Right ventricle myocardium superior (tissue), 1 donor: ENCODE data around the gene NLGN1. TPM values are rescaled to one million over a fixed set of nuclear protein-coding genes. Genes with fewer than 3 reads are reported as not detected.
"Not testable (repeated sequence)": the region's sequence is repeated elsewhere in the genome, so short reads cannot be mapped to it uniquely, and the experiment has no call there.

Source experiments
- ATAC-seq: fragments of 200-7000 bp; cut with Tn5 transposase; one replicate; pipeline ENCODE4 v1.9.1; 2020; ENCODE audit warnings: mild to moderate bottlenecking; ENCODE audit not compliant: poor library complexity
- DNase-seq: peaks from one replicate; pipeline ENCODE4 v3.0.0-alpha.2; 2020
- intact Hi-C: fragments of 100-400 bp; cut with DNase I; formaldehyde crosslinking; loops from one replicate; pipeline ENCODE4 v1.11.2; 2022
- total RNA-seq: library from RNA; stranded (reverse); fragmentation: NEBNext Ultra II Directional; extraction: Animal tissue kit (Norgen Biotek cat#: 25700); gene quantifications from one replicate; pipeline ENCODE4 v1.2.1, GENCODE V29; 2021
- donor health status: DM: no; HTN: yes; CAD: no; lungs with severe emphysema.

Gene NLGN1
- total RNA-seq, 1 donor from 2014 or later, result 7.8 TPM

DNA sequence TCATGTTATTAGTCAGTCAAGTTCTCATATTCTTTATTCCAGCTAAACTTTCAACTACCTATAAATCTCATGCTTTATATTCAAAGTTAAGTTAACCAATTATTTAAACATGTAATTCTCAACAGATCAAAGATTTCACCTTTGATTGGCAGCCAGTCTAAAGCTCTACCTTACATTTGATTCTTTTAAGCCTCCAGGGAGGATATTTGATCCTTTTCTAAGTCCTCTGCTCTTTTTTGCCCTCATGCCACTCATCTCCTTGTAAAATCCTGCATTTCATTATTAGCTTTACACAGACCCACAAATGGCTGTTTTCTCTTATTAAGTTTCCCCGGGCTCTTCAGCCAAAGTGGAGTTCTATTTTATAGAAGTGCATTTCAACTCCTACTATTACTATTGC, 134.1 kb downstream of the NLGN1 start:
- DNase-seq (no peak), ATAC-seq (no peak)
- intact Hi-C loops, result no loop called here

DNA sequence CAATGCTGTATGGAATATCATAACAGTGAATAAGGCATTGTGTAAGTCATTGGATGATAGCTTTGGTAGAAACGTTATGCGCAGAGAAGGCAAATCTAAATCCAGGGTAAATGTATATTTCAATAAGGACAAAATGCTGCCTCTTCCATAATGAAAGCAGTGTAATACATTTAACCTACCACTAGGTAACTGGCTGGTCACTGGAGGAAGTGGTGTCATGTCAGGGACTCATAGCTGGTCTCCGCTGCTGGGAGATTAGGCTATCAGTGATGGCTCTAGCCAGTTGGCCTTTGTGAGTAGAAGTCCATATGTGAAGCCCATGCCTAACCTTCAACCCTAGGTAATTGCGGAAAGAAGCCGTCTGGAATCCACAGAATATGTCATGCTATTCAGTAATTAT, 140.9 kb downstream of the NLGN1 start:
- ATAC-seq (no peak), DNase-seq (no peak)
- intact Hi-C loops, result no loop called here

DNA sequence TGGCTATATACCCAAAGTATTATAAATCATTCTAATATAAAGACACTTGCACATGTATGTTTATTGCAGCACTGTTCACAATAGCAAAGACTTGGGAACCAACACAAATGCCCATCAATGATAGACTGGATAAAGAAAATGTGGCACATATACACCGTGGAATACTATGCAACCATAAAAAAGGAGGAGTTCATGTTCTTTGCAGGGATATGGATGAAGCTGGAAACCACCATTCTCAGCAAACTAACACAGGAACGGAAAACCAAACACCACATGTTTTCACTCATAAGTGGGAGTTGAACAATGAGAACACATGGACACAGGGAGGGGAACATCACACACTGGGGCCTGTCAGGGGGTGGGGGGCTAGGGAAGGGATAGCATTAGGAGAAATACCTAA, 148.0 kb downstream of the NLGN1 start:
- DNase-seq, ATAC-seq, intact Hi-C loops: not testable (repeated sequence)

DNA sequence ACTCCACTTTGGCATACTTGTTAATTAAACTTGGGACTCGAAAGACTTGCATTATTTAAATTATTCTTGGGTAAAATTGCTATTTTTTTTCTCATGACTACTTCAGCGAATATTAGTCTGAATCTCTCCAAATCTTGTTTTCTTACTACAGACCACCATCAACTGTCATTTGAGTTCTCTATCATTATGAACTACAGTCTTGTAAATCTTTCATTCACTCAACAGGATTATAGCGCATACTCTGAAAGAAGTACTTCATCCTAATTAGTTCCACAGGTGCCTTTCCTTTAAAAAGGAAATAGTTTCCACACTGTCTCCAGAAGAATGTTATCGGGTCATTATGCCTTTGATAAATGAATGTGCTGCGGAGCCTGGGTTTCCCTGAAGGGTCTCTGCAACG, 149.5 kb downstream of the NLGN1 start:
- intact Hi-C loops, result no loop called here
- ATAC-seq, result no peak

DNA sequence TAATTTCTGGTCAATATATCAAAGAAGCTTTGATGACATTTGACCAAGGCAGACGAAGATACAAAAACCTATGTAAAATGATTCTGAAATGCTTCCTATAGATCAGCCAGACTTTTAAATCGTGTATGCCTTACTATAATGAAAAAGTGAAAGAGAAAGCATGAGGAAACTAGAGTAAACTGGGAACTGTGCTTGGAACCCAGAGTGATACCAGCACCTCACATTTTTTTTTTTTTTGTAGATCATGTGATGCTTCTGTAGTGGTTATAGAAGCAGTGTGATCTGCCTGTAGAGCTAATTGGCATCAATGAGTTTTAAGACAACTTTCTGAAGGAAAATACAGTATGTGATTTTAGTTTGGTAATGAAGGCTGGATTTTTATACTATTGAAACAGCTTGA, 150.7 kb downstream of the NLGN1 start:
- no peak for ATAC-seq
- intact Hi-C loops, result no loop called here
- no peak for DNase-seq

More for the DNA sequence above, 149.5 kb downstream of the NLGN1 start:
- no peak for DNase-seq

DNA sequence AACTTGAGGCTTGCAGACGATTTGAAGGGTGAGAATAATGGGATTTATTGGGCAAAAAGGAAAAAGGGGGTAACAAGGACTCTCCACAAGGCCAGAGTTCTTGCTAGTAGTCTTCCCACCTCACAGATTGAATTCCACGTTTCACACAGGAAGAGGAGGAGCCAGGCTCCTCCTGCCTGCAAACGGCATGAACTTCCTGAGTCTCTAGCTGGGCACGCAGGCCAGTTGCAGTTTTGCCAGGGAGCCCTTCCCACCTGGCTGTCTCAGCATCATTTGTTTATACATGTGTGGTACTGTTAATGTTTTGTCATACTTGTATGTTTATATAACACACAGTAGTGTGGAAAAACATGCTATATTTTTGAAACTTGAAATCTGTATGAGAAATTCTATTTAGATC, 155.0 kb downstream of the NLGN1 start:
- ATAC-seq (no peak), DNase-seq (no peak)
- intact Hi-C loops, result loop anchor here (5.0 to 10.0 kb wide), 2 partner anchors 138 to 745 kb away; no protein-coding TSS in a partner anchor

DNA sequence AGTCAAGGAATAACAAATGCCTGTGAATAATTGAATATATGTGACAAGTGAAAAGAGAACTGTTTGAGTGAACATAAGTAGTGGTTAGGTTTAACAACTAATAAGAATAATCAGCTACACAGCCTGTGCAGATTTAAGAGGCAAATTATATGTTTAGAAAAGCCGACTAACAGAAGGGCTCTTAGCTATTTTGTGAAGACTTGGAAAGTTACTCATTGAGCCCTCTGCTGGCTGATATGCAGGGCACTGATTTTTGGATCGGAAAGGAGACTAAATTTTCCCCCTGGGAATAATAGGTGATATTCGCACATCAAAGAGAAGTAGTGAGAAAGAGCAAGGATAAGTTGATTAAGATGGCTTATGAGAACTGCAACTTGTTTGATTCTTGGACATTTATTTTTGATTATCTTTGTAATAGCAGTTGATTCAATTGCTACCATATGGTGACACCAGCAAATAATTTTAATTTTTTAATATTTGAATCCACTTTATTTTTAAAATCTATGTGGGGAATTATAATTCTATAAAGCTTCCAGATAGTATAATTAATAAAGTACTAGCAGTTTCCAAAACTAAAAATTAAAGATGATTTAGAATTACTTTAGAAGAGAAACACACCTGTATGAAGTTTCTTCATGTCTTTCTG, 156.2 kb downstream of the NLGN1 start:
- intact Hi-C loops, result loop anchor here (5.0 to 10.0 kb wide), 2 partner anchors 139 to 746 kb away; no protein-coding TSS in a partner anchor
- ATAC-seq (peak; percentile 60), DNase-seq (no peak)

DNA sequence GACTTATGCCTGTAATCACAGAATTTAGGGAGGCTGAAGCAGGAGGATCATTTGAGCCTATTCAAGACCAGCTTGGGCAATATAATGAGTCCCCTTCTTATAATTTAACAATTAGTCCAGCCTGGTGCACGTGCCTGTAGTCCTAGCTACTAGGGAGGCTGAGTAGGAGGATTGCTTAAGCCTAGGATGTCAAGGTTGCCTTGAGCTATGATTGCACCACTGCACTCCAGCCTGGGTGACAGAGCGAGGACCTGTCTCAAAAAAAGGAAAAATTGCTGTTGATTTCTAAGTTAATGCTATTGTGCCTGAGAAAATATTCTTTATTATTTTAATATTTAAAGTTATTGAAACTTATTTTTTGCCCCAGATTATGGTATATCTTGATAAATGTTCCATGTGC, 159.0 kb downstream of the NLGN1 start:
- intact Hi-C loops, result loop anchor here (10.0 kb wide), 1 partner anchor 142 kb away; no protein-coding TSS in a partner anchor
- no peak for ATAC-seq
- no peak for DNase-seq

DNA sequence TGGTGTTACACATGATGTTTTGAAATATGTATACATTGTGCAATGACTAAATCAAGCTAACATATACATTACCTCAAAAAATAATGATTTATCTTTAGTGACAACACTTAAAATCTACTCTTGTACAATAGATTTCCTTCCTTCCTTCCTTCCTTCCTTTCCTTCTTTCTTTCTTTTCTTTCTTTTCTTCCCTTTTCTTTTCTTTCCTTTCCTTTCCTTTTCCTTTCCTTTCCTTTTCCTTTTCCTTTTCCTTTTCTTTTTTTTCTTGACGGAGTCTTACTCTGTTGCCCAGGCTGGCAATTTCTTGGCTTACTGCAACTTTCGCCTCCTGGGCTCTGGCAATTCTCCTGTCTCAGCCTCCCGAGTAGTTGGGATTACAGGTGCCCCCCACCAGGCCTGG, 170.5 kb downstream of the NLGN1 start:
- no peak for ATAC-seq
- no peak for DNase-seq
- intact Hi-C loops, result no loop called here

DNA sequence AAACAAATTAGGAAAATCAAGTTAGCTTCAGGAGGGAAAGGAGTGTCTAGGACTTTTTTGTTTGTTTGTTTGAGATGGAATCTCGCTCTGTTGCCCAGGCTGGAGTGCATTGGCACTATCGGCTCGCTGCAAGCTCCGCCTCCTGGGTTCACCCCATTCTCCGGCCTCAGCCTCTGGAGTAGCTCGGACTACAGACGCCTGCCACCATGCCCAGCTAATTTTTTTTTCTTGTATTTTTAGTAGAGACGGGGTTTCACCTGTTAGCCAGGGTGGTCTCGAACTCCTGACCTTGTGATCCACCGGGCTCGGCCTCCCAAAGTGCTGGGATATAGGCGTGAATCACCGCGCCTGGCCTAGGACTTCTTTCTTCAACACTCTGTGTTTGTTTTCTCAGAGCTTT, 171.1 kb downstream of the NLGN1 start:
- intact Hi-C loops, result no loop called here
- ATAC-seq, result no peak
- no peak for DNase-seq

DNA sequence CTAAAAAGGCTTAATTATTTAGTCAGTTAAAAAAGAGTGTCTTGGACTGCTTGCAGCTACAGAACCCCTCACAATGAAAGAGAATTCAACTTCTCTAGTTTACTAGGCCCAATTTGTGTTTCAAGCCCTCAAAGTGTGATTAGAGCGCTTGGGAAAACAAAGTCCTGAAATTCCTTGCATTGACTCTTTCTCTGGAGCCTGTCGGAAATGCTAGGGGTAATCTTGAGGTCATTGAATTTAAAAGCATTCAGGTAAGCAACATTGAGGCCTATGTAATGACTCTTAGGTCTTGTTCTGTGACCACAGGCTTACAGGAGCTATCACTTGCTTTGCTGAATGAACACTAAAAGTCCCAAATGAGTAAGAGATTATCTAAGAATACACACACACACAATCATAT, 186.0 kb downstream of the NLGN1 start:
- ATAC-seq (no peak), DNase-seq (no peak)

DNA sequence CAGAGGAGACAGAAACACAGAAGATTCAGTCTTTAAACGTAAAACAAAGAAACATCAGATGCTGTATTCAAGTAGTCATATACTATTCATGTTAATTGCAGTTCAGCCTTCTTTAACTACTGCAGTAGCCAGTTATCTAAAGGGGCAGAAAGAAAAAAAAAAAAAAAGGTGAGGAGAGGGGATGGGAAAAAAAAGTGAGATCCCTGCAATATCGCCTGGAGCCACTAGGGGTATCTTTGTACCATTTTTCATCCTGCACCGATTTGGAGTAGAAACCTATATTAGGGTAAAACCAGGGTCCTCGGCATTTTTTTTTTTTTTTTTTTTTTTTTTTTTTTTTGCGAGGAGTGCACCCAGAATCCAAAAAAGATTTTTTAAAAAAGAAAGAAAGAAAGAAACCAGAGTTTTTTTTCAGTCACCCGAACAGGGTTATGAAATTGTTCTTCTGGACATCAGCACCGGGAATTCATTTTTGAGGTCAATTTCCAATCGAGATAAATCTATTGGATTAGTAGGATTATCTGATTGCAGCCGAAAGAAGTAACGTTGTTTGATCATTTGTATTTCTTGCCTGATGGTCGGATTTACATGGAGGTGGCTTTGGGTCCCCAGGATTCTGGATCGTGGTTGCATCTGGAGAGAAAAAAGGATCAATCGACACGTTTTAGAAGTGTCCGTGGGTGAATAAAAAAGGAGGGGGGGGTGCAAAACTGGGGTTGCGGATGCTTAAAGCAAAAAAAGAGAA, 186.7 kb downstream of the NLGN1 start:
- intact Hi-C loops, result no loop called here
- DNase-seq (no peak), ATAC-seq (peak; percentile 76)

More for the DNA sequence above, 186.0 kb downstream of the NLGN1 start:
- intact Hi-C loops, result no loop called here

DNA sequence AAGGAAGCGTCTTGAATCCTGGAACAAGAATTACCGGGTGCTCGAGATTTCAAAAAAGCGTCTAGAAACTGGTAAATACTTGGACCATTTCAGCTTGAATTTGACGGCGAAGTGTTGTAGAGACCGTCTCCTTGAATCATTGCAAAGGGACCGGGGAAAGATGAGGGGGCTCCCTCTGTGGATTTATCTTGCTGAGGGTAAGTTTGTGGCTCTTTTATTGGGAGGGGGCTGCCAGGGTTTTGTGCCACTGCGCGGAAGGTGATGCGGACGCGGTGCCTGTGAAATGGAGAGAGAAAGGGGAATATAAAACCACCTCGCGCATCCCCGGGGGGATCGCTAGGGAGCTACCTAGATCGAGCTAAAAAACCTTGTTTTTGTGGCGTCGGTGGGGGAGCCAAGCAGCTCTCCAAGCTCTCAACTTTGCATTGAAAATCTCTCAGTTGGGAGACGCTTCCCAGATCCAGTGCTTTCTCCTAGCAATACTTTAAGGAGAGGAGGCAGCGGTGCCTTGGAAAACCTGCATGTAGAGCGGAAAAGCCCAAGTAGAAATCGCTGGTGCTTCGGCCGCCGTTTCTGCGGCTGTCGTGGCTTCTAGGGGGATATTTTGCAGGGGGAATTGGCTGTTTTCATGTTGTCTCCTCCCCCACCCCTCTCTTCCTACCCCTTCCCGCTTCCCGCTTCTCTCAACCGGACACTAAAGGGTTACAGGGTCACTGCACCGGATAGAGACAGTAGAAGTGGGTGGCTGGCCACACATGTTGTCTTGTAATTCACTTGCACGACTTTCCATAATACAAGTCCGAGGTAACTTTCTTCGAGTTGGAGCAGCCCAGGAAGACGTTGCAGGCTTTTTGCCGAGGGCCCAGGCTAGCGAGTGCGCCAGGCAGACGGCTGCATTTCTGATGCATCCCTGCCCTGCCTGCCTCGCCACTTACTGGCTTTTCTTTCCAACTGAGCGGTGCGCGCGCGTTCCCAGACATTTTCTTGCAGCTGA, 187.6 kb downstream of the NLGN1 start:
- ATAC-seq (peak; percentile 88), DNase-seq (peak; percentile 45)
- intact Hi-C loops, result no loop called here

DNA sequence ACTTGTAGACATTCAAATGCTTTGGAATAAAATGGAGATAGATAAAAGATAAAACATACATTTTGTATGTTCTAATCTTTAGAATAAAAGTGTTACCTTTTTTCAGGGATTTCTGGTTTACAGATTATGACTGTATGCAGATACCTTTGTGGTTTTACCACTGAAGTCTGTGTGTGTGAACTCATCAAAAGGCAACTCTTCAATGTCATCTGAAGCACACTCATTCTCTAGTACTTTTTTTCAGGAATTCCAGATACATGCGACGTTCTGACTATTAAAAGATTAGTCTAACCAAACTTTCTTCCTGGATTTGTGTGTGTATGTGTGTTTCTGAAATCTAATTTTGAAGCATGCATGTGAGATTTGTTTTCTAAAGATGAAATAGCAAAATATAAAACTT, 188.6 kb downstream of the NLGN1 start:
- DNase-seq (no peak), ATAC-seq (no peak)
- intact Hi-C loops, result no loop called here

DNA sequence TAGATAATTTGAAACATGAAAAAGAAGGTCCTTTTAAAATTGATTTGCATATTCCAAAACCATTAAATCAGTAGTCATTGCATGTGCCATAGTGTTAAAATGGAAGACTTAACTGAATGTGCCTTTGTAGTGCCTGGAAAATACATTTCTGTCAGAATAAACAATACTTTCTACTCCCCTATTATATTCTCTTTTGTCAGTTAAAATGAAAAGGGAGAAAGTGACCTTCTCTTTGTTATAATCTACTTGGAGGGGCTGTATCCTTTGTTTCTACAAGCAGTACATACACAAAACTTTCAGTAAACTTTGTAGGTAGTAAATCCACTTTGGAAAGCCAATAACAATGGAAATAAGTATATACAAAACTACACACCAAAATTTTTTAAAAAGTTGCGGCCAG, 189.5 kb downstream of the NLGN1 start:
- no peak for ATAC-seq
- no peak for DNase-seq
- intact Hi-C loops, result no loop called here

DNA sequence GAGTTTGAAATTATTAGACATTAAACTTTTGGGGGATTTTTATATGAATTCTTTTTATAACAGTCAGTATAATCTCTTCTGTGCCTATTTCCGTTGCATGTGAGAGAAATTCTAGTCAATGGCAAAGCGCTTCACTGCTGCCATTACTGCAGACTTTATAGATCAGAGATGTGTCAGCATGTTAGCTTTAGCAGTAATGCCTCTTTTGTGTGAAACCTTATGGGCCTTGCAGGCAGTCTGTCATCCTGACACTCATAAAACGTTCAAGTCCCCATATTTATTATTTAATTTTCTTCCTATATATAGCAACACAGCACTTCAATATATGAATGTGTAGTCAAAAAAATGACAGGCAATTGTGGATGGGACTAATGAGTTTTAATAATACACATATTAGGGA, 191.0 kb downstream of the NLGN1 start:
- no peak for DNase-seq
- intact Hi-C loops, result no loop called here
- no peak for ATAC-seq

DNA sequence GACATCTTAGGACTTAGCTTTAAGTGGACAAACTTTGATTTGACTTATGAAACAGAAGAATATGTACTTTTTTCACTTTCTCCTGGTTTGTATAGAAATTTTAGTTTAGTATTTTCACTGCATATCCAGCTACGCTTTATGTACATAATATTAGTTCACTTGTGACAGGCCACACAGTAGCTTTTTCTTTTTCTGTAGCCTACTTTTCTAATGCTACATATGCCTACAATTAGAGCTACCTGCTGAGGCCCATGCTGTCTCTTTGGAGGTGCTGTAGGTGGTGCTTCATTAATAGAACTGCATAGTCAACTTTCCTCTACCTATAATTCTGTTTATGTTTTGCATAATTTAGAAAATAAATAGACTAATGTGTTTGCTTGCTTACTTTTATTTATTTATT, 191.6 kb downstream of the NLGN1 start:
- DNase-seq (no peak), ATAC-seq (no peak)
- intact Hi-C loops, result no loop called here

DNA sequence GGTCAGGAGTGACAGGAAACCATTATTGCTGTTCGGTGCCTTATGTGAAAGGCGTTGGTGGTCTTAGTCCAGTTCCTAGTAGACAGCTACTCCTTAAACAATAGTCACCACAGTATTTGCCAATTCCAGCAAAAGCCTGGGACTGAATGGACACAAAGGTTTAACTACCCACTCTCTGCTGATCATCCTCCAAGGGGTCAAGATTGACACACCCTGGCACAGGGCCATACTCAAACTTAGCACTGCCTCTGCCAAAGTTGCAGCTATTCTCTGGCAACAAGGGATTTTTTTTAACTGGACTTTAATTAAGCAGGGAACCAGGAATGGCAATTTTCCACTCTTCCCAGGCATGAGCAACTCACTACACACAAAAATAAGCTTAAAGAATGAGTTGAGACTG, 193.9 kb downstream of the NLGN1 start:
- ATAC-seq (no peak), DNase-seq (no peak)
- intact Hi-C loops, result no loop called here

DNA sequence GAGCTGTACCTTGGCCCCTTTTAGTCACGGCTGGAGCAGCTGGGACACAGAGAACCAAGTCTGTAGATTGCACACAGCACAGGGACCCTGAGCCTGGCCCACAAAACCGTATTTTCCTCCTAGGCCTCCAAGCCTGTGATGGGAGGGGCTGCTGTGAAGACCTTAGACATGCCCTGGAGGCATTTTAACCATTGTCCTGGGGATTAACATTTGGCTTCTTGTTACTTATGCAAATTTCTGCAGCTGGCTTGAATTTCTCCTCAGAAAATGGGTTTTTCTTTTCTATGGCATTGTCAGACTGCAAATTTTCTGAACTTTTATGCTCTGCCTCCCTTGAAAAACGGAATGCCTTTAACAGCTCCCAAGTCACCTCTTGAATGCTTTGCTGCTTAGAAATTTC, 197.3 kb downstream of the NLGN1 start:
- intact Hi-C loops, result not testable (repeated sequence)

More for the DNA sequence above, 197.3 kb downstream of the NLGN1 start:
- ATAC-seq, DNase-seq: not testable (repeated sequence)
